ENCODE measurements around the gene NASP.

DNA sequence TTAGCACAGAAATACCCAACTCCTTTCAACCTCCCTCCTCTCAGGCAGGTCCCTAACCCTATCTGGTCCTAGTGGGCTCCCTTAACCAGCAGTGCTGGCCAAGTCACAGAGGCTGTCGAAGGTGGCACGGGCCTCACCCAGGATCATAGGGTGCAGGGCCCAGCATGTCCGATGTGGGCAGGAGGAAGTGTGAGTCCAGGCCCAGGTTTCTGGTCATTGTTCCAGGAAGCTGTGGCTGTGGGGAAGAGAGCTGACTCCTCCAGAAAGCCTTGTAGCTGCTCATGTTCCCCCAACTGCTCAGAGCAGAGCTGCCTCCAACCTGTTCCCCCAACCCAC is 37.6 kb downstream of the NASP start:
- TF ChIP-seq, protein P1, sequence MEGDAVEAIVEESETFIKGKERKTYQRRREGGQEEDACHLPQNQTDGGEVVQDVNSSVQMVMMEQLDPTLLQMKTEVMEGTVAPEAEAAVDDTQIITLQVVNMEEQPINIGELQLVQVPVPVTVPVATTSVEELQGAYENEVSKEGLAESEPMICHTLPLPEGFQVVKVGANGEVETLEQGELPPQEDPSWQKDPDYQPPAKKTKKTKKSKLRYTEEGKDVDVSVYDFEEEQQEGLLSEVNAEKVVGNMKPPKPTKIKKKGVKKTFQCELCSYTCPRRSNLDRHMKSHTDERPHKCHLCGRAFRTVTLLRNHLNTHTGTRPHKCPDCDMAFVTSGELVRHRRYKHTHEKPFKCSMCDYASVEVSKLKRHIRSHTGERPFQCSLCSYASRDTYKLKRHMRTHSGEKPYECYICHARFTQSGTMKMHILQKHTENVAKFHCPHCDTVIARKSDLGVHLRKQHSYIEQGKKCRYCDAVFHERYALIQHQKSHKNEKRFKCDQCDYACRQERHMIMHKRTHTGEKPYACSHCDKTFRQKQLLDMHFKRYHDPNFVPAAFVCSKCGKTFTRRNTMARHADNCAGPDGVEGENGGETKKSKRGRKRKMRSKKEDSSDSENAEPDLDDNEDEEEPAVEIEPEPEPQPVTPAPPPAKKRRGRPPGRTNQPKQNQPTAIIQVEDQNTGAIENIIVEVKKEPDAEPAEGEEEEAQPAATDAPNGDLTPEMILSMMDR (IDR thresholded peaks at IDR 0.05), result no peak
- TF ChIP-seq POLR2A (IDR thresholded peaks at IDR 0.05), result no peak
